Heart left ventricle (tissue), 16 donors: ENCODE measurements around the gene MTFR2. TPM values are rescaled to one million over a fixed set of nuclear protein-coding genes. Genes with fewer than 3 reads are reported as not detected.
"Not testable (repeated sequence)": the region's sequence is repeated elsewhere in the genome, so short reads cannot be mapped to it uniquely, and the experiment has no call there.

ENCODE experiments used
- ATAC-seq, 4 donors: fragments of 200-7000 bp; cut with Tn5 transposase; one replicate each; pipeline ENCODE4 v1.9.1; 2020 to 2022; ENCODE audit warnings: moderate library complexity in 4 of 4, mild to moderate bottlenecking in 3 of 4, moderate number of reproducible peaks in 1 of 4
- DNase-seq, 5 donors: peaks; one replicate each; pipeline ENCODE4 v3.0.0-alpha.2; 2020
- H3K27ac ChIP-seq, 12 donors: fragments of 200-600 bp; sonication (generic) in 4 of 12; one replicate each; pipeline versions ENCODE4 v1.5.0 to v1.8.0; 2016 to 2022; ENCODE audit warnings: mild to moderate bottlenecking in 2 of 12
- H3K27me3 ChIP-seq, 9 donors: fragments of 200-600 bp; sonication (generic) in 2 of 9; one replicate each; pipeline versions ENCODE4 v1.5.1 to v1.8.0; 2016 to 2022; ENCODE audit warnings: mild to moderate bottlenecking in 3 of 9
- H3K36me3 ChIP-seq, 9 donors: fragments of 200-600 bp; sonication (generic) in 2 of 9; one replicate each; pipeline versions ENCODE4 v1.5.0 to v1.8.0; 2018 to 2022; ENCODE audit warnings: mild to moderate bottlenecking in 2 of 9
- H3K4me1 ChIP-seq, 12 donors: fragments of 200-600 bp; sonication (generic) in 4 of 12; one replicate each; pipeline versions ENCODE4 v1.5.0 to v1.8.0; 2016 to 2022; ENCODE audit warnings: mild to moderate bottlenecking in 3 of 12
- H3K4me3 ChIP-seq, 12 donors: fragments of 200-600 bp; sonication (generic) in 4 of 12; one replicate each; pipeline versions ENCODE4 v1.5.0 to v1.8.0; 2017 to 2022; ENCODE audit warnings: mild to moderate bottlenecking in 9 of 12, moderate library complexity in 4 of 12
- H3K9me3 ChIP-seq, 12 donors: fragments of 200-600 bp; sonication (generic) in 4 of 12; one replicate each; pipeline versions ENCODE4 v1.5.0 to v1.8.0; 2016 to 2022; ENCODE audit warnings: mild to moderate bottlenecking in 1 of 12
- CTCF ChIP-seq, 12 donors: fragments of 200-600 bp; sonication (generic) in 4 of 12; IDR thresholded peaks; one replicate each; pipeline versions ENCODE4 v1.5.0 to v1.8.0; 2018 to 2022; ENCODE audit warnings: antibody characterized with exemption in 12 of 12, mild to moderate bottlenecking in 5 of 12
- POLR2A ChIP-seq, 2 donors: fragments of 450-650 bp; IDR thresholded peaks; one replicate each; pipeline ENCODE4 v1.6.1; 2017; ENCODE audit warnings: antibody characterized with exemption in 2 of 2, mild to moderate bottlenecking in 2 of 2, moderate library complexity in 2 of 2
- WGBS, 4 donors: extraction: QIAGEN DNeasy Blood & Tissue Kit in 2 of 4; methylation state at CpG; one replicate each; pipeline versions ENCODE4 v1.1.5 to v1.1.7; 2013 to 2018; 5-methylcytosine and 5-hydroxymethylcytosine counted together
- intact Hi-C, 10 donors: fragments of 100-400 bp; cut with DNase I; formaldehyde crosslinking; loops; one replicate each; pipeline versions ENCODE4 v1.11.1 to v1.14.2; 2022
- polyA plus RNA-seq, 2 donors: library from polyadenylated mRNA; stranded (reverse); fragments of 200-250 nt; gene quantifications; one replicate each; pipeline ENCODE4 v1.2.3, GENCODE V29; 2013
- total RNA-seq, 9 donors: library from RNA; depleted of rRNA in 2 of 9; stranded (reverse); fragments of >200 nt in 2 of 9; fragmentation: NEBNext Ultra II Directional in 3 of 9; extraction: Animal tissue kit (Norgen Biotek cat#: 25700) in 3 of 9; gene quantifications; one replicate each; pipeline versions ENCODE4 v1.1.0 to v1.2.4, GENCODE V29; 2016 to 2023
- donor health status: ischemic (EF 13 %, LVEDD 7.1; RV severe dilation, severe dysfunction).
- donor health status: healthy with polysubstance abuse.
- donor health status: DM: no; HTN: yes; CAD: no.
- donor health status: DM: no; HTN: no; CAD: no.
- donor health status: ischemic (EF 25% LVEDD 6.9; RV normal size, moderate dysfunction).
- donor health status: ischemic (EF 25% LVEDD 5.7; RV mildly dilated, moderate dysfunction).
- donor health status: healthy.
- donor health status: DM: yes; HTN: yes; CAD: no.
- donor health status: ischemic (EF 35%, LVEDD 5.7; RV mildly dilated, moderate dysfunction).
- donor health status: nonischemic (EF 11% LVEDD 7.7; RV severe dilation, severe dysfunction).
- donor health status: DM: yes; HTN: yes; CAD: no.
- donor health status: PGD.
- donor health status: ischemic (EF 29% LVEDD 5.4; RV normal size, mild dysfunction).
- donor health status: nonischemic (EF 23%, LVEDD 6.1; RV moderate dilation, normal function).

MTFR2 gene
- total and polyA plus RNA-seq, 11 donors: 0.15 to 1.0 (median 0.30) TPM; not detected in 6

GRCh38 chr6:136226027-136226673 is 24.0 kb downstream of the MTFR2 start:
- ATAC-seq: peak; percentile 73 to 91 (median 79)
- H3K36me3 ChIP-seq: no peaks in the 10 kb centered on the region
- H3K27ac ChIP-seq: peak overlapping the region in 6 of 12 donors; percentile 3 to 39 (median 17)
- peak overlapping the region in 9 of 12 donors; percentile 16 to 49 (median 27) for H3K4me3 ChIP-seq
- 21 to 28% (median 24%) methylated on average over 12 of the region's 12 CpGs for WGBS, 4 donors
- peaks cover 0 to 4% (median 0%) of the 10 kb centered on the region in 12 donors for H3K9me3 ChIP-seq
- TF ChIP-seq POLR2A (IDR thresholded peaks at IDR 0.05) (no peak), CTCF (IDR thresholded peaks at IDR 0.05) (peak; percentile 99 to 100 (median 100))
- H3K27me3 ChIP-seq: no peaks in the 10 kb centered on the region
- intact Hi-C loops: loop anchor here (1.0 to 10.0 kb wide), 19 partner anchors 189 to 774 kb away; partner anchors contain the start of gene PDE7B (in 1 of the 10)
- peak in 4 of 5 donors; percentile 39 to 63 (median 50) for DNase-seq
- H3K4me1 ChIP-seq: peaks cover 0 to 34% (median 2%) of the 10 kb centered on the region in 12 donors

GRCh38 chr6:136225496-136225895 is 24.6 kb downstream of the MTFR2 start:
- ATAC-seq: no peak
- TF ChIP-seq CTCF (IDR thresholded peaks at IDR 0.05) (no peak), POLR2A (IDR thresholded peaks at IDR 0.05) (no peak)
- H3K4me1 ChIP-seq: peaks cover 0 to 30% (median 2%) of the 10 kb centered on the region in 12 donors
- 71 to 79% (median 77%) methylated on average over 5 of the region's 5 CpGs for WGBS, 4 donors
- H3K27ac ChIP-seq: peak overlapping the region in 2 of 12 donors; percentile 6 to 28
- no peak for DNase-seq
- H3K4me3 ChIP-seq: no peak overlapping the region
- H3K36me3 ChIP-seq: no peaks in the 10 kb centered on the region
- intact Hi-C loops: loop anchor here (2.0 to 10.0 kb wide), 13 partner anchors 188 to 773 kb away; partner anchors contain the start of gene PDE7B (in 1 of the 10)
- peaks cover 0 to 9% (median 0%) of the 10 kb centered on the region in 12 donors for H3K9me3 ChIP-seq
- no peaks in the 10 kb centered on the region for H3K27me3 ChIP-seq

- intact Hi-C loops: loop anchor here (2.0 to 10.0 kb wide), 13 partner anchors 188 to 773 kb away; partner anchors contain the start of gene PDE7B (in 1 of the 10)
- not testable (repeated sequence) for H3K4me3 ChIP-seq, H3K27me3 ChIP-seq, H3K36me3 ChIP-seq, DNase-seq, ATAC-seq, H3K27ac ChIP-seq
- WGBS, 4 donors: 95 to 97% (median 96%) methylated on average over 4 of the region's 4 CpGs
- H3K9me3 ChIP-seq: peaks cover 0 to 14% (median under 1%) of the 10 kb centered on the region in 12 donors
- H3K4me1 ChIP-seq: peaks cover 0 to 29% (median 2%) of the 10 kb centered on the region in 12 donors
Measured at GRCh38 chr6:136224974-136225373, 25.1 kb downstream of the MTFR2 start.

- intact Hi-C loops: no loop called here
Measured at GRCh38 chr6:136216503-136217401, 33.4 kb downstream of the MTFR2 start.

More at GRCh38 chr6:136216503-136217401, 33.4 kb downstream of the MTFR2 start:
- WGBS, 4 donors: 85 to 87% (median 86%) methylated on average over 10 of the region's 10 CpGs
- H3K4me3 ChIP-seq: no peak overlapping the region
- no peak overlapping the region for H3K27ac ChIP-seq
- ATAC-seq: no peak
- peaks cover 0 to 20% (median 2%) of the 10 kb centered on the region in 12 donors for H3K9me3 ChIP-seq
- H3K4me1 ChIP-seq: no peaks in the 10 kb centered on the region
- H3K36me3 ChIP-seq: no peaks in the 10 kb centered on the region
- DNase-seq: no peak
- TF ChIP-seq CTCF (IDR thresholded peaks at IDR 0.05) (no peak), POLR2A (IDR thresholded peaks at IDR 0.05) (no peak)
- H3K27me3 ChIP-seq: no peaks in the 10 kb centered on the region
